BLaER1 (cell line): Measurements from ENCODE around the gene EHD1.

ENCODE experiments used
- H3K27ac ChIP-seq: shearing (Covaris generic); formaldehyde crosslinking; 2 replicates; pipeline ENCODE4 v1.8.1; 2022
- H3K27me3 ChIP-seq: shearing (Covaris generic); formaldehyde crosslinking; 2 replicates; pipeline ENCODE4 v1.8.1; 2022
- H3K36me3 ChIP-seq: shearing (Covaris generic); formaldehyde crosslinking; 2 replicates; pipeline ENCODE4 v1.8.1; 2022
- H3K4me1 ChIP-seq: shearing (Covaris generic); formaldehyde crosslinking; 2 replicates; pipeline ENCODE4 v1.8.1; 2022
- H3K4me2 ChIP-seq: shearing (Covaris generic); formaldehyde crosslinking; 2 replicates; pipeline ENCODE4 v1.8.1; 2022
- H3K4me3 ChIP-seq: shearing (Covaris generic); formaldehyde crosslinking; 2 replicates; pipeline ENCODE4 v1.8.1; 2022
- H3K9ac ChIP-seq: shearing (Covaris generic); formaldehyde crosslinking; 2 replicates; pipeline ENCODE4 v1.8.1; 2022
- H3K9me3 ChIP-seq: shearing (Covaris generic); formaldehyde crosslinking; 2 replicates; pipeline ENCODE4 v1.8.1; 2022
- H4K20me1 ChIP-seq: shearing (Covaris generic); formaldehyde crosslinking; 2 replicates; pipeline ENCODE4 v1.8.1; 2022
- Cebpa-rat ChIP-seq: shearing (Covaris generic); IDR thresholded peaks from 2 replicates; pipeline ENCODE4 v1.8.1; 2022

The EHD1 gene

GRCh38 chr11:64876229-64876750 lies 2.1 kb downstream of the EHD1 start:
- H4K20me1 ChIP-seq, result peaks cover 67% of the 10 kb centered on the region
- peak overlapping the region; percentile 99 for H3K4me2 ChIP-seq
- peak overlapping the region; percentile 95 for H3K4me3 ChIP-seq
- H3K36me3 ChIP-seq, result peaks cover 34% of the 10 kb centered on the region
- H3K9me3 ChIP-seq, result no peaks in the 10 kb centered on the region
- peak overlapping the region; percentile 85 for H3K27ac ChIP-seq
- peaks cover 82% of the 10 kb centered on the region for H3K4me1 ChIP-seq
- peak overlapping the region; percentile 90 for H3K9ac ChIP-seq
- TF ChIP-seq Cebpa-rat, result no peak
- H3K27me3 ChIP-seq, result no peaks in the 10 kb centered on the region

- H3K4me2 ChIP-seq, result peak overlapping the region; percentile 99
- H3K36me3 ChIP-seq, result peaks cover 41% of the 10 kb centered on the region
- no peaks in the 10 kb centered on the region for H3K27me3 ChIP-seq
- H3K9ac ChIP-seq, result peak overlapping the region; percentile 90
- H3K27ac ChIP-seq, result peak overlapping the region; percentile 85
- peaks cover 74% of the 10 kb centered on the region for H4K20me1 ChIP-seq
- peak; percentile 56 for TF ChIP-seq Cebpa-rat
- H3K4me1 ChIP-seq, result peaks cover 82% of the 10 kb centered on the region
- peak overlapping the region; percentile 95 for H3K4me3 ChIP-seq
- H3K9me3 ChIP-seq, result no peaks in the 10 kb centered on the region
Observed at GRCh38 chr11:64875369-64876228, 2.8 kb downstream of the EHD1 start.

- Histone ChIP-seq H3K36me3 (peaks cover 45% of the 10 kb centered on the region), H3K4me1 (peaks cover 82% of the 10 kb centered on the region), H3K27me3 (no peaks in the 10 kb centered on the region), H4K20me1 (peaks cover 85% of the 10 kb centered on the region), H3K4me2 (peak overlapping the region; percentile 99), H3K4me3 (peak overlapping the region; percentile 95), H3K27ac (peak overlapping the region; percentile 62), H3K9ac (peak overlapping the region; percentile 90), H3K9me3 (no peaks in the 10 kb centered on the region)
- no peak for TF ChIP-seq Cebpa-rat
Observed at GRCh38 chr11:64874308-64875240, 3.8 kb downstream of the EHD1 start.

- Histone ChIP-seq H3K36me3 (peaks cover 61% of the 10 kb centered on the region), H4K20me1 (peaks cover 98% of the 10 kb centered on the region), H3K27ac (peak overlapping the region; percentile 92), H3K27me3 (no peaks in the 10 kb centered on the region), H3K9me3 (no peaks in the 10 kb centered on the region), H3K4me1 (peaks cover 93% of the 10 kb centered on the region), H3K9ac (0 out of 2 replicates have a peak overlapping the region, but pooled peaks have one; percentile 21), H3K4me3 (no peak overlapping the region), H3K4me2 (peak overlapping the region; percentile 97)
- TF ChIP-seq Cebpa-rat, result no peak
Observed at GRCh38 chr11:64872790-64873488, 5.5 kb downstream of the EHD1 start.

- H3K9me3 ChIP-seq, result no peaks in the 10 kb centered on the region
- H3K27me3 ChIP-seq, result no peaks in the 10 kb centered on the region
- peak overlapping the region; percentile 81 for H3K9ac ChIP-seq
- peaks cover 88% of the 10 kb centered on the region for H4K20me1 ChIP-seq
- peaks cover 100% of the 10 kb centered on the region for H3K4me1 ChIP-seq
- peaks cover 69% of the 10 kb centered on the region for H3K36me3 ChIP-seq
- H3K4me3 ChIP-seq, result peak overlapping the region; percentile 59
- H3K4me2 ChIP-seq, result peak overlapping the region; percentile 97
- no peak for TF ChIP-seq Cebpa-rat
- peak overlapping the region; percentile 92 for H3K27ac ChIP-seq
Observed at GRCh38 chr11:64871492-64871891, 6.9 kb downstream of the EHD1 start.

GRCh38 chr11:64870893-64871466 lies 7.4 kb downstream of the EHD1 start:
- Histone ChIP-seq H3K27ac (peak overlapping the region; percentile 92), H3K9me3 (no peaks in the 10 kb centered on the region), H3K9ac (peak overlapping the region; percentile 81), H3K36me3 (peaks cover 70% of the 10 kb centered on the region), H3K4me1 (peaks cover 100% of the 10 kb centered on the region), H4K20me1 (peaks cover 83% of the 10 kb centered on the region), H3K4me2 (peak overlapping the region; percentile 97), H3K27me3 (no peaks in the 10 kb centered on the region), H3K4me3 (peak overlapping the region; percentile 59)
- no peak for TF ChIP-seq Cebpa-rat

- Histone ChIP-seq H3K27ac (peak overlapping the region; percentile 92), H3K27me3 (no peaks in the 10 kb centered on the region), H3K36me3 (peaks cover 67% of the 10 kb centered on the region), H3K9me3 (no peaks in the 10 kb centered on the region), H3K4me2 (peak overlapping the region; percentile 97), H3K9ac (peak overlapping the region; percentile 81), H4K20me1 (peaks cover 76% of the 10 kb centered on the region), H3K4me1 (peaks cover 100% of the 10 kb centered on the region), H3K4me3 (peak overlapping the region; percentile 59)
- TF ChIP-seq Cebpa-rat, result no peak
Observed at GRCh38 chr11:64870176-64870892, 8.1 kb downstream of the EHD1 start.

GRCh38 chr11:64869571-64870175 lies 8.7 kb downstream of the EHD1 start:
- H4K20me1 ChIP-seq, result peaks cover 70% of the 10 kb centered on the region
- peak overlapping the region; percentile 92 for H3K27ac ChIP-seq
- no peaks in the 10 kb centered on the region for H3K27me3 ChIP-seq
- H3K4me3 ChIP-seq, result peak overlapping the region; percentile 59
- peak overlapping the region; percentile 81 for H3K9ac ChIP-seq
- H3K4me2 ChIP-seq, result peak overlapping the region; percentile 97
- no peak for TF ChIP-seq Cebpa-rat
- H3K36me3 ChIP-seq, result peaks cover 60% of the 10 kb centered on the region
- peaks cover 100% of the 10 kb centered on the region for H3K4me1 ChIP-seq
- no peaks in the 10 kb centered on the region for H3K9me3 ChIP-seq
